ENCODE data around the gene SH3PXD2A. TPM values are rescaled to one million over a fixed set of nuclear protein-coding genes. Genes with fewer than 3 reads are reported as not detected.

Gene SH3PXD2A
- total and polyA plus RNA-seq, 10 of the 15 experiments (the other 5 are each of a cell fraction or from before 2014, with no cell fraction given), result 0.63 to 14.0 (median 4.4) TPM

- TF ChIP-seq, protein P1, sequence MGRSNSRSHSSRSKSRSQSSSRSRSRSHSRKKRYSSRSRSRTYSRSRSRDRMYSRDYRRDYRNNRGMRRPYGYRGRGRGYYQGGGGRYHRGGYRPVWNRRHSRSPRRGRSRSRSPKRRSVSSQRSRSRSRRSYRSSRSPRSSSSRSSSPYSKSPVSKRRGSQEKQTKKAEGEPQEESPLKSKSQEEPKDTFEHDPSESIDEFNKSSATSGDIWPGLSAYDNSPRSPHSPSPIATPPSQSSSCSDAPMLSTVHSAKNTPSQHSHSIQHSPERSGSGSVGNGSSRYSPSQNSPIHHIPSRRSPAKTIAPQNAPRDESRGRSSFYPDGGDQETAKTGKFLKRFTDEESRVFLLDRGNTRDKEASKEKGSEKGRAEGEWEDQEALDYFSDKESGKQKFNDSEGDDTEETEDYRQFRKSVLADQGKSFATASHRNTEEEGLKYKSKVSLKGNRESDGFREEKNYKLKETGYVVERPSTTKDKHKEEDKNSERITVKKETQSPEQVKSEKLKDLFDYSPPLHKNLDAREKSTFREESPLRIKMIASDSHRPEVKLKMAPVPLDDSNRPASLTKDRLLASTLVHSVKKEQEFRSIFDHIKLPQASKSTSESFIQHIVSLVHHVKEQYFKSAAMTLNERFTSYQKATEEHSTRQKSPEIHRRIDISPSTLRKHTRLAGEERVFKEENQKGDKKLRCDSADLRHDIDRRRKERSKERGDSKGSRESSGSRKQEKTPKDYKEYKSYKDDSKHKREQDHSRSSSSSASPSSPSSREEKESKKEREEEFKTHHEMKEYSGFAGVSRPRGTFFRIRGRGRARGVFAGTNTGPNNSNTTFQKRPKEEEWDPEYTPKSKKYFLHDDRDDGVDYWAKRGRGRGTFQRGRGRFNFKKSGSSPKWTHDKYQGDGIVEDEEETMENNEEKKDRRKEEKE (IDR thresholded peaks at IDR 0.05), result no peak
- TF ChIP-seq CUX1 (IDR thresholded peaks at IDR 0.05; ENCODE audit: insufficient replicate concordance, low read depth, low read length) (no peak), IKZF1 (conservative IDR thresholded peaks at IDR 0.05) (peak; percentile 91), HDGF (IDR thresholded peaks at IDR 0.05) (0 out of 2 replicates have a peak, but pooled peaks have one; percentile 47), YY1 (IDR thresholded peaks at IDR 0.05; ENCODE audit: low read depth, low read length) (no peak), ZNF217 (IDR thresholded peaks at IDR 0.05) (0 out of 2 replicates have a peak, but pooled peaks have one; percentile 19), SIX5 (IDR thresholded peaks at IDR 0.05; ENCODE audit: low read depth, low read length, severe bottlenecking) (no peak), WRNIP1 (IDR thresholded peaks at IDR 0.05; ENCODE audit: borderline replicate concordance, low read depth, low read length) (no peak), TARDBP (IDR thresholded peaks at IDR 0.05; ENCODE audit: borderline replicate concordance) (no peak), KAT2A (conservative IDR thresholded peaks at IDR 0.05; ENCODE audit: control insufficient read depth, low read depth, low read length) (no peak), TCF12 (IDR thresholded peaks at IDR 0.05; ENCODE audit: low read depth, low read length) (peak; percentile 87), DPF2 (IDR thresholded peaks at IDR 0.05) (peak; percentile 91; the same call in 1 of the 2 replicates)
- TF ChIP-seq, protein P2, sequence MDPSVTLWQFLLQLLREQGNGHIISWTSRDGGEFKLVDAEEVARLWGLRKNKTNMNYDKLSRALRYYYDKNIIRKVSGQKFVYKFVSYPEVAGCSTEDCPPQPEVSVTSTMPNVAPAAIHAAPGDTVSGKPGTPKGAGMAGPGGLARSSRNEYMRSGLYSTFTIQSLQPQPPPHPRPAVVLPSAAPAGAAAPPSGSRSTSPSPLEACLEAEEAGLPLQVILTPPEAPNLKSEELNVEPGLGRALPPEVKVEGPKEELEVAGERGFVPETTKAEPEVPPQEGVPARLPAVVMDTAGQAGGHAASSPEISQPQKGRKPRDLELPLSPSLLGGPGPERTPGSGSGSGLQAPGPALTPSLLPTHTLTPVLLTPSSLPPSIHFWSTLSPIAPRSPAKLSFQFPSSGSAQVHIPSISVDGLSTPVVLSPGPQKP (IDR thresholded peaks at IDR 0.05; ENCODE audit: low read depth, low read length), result no peak
- TF ChIP-seq, protein P3, sequence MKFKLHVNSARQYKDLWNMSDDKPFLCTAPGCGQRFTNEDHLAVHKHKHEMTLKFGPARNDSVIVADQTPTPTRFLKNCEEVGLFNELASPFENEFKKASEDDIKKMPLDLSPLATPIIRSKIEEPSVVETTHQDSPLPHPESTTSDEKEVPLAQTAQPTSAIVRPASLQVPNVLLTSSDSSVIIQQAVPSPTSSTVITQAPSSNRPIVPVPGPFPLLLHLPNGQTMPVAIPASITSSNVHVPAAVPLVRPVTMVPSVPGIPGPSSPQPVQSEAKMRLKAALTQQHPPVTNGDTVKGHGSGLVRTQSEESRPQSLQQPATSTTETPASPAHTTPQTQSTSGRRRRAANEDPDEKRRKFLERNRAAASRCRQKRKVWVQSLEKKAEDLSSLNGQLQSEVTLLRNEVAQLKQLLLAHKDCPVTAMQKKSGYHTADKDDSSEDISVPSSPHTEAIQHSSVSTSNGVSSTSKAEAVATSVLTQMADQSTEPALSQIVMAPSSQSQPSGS (IDR thresholded peaks at IDR 0.05; ENCODE audit: low read length), result no peak
- TF ChIP-seq, protein P4, sequence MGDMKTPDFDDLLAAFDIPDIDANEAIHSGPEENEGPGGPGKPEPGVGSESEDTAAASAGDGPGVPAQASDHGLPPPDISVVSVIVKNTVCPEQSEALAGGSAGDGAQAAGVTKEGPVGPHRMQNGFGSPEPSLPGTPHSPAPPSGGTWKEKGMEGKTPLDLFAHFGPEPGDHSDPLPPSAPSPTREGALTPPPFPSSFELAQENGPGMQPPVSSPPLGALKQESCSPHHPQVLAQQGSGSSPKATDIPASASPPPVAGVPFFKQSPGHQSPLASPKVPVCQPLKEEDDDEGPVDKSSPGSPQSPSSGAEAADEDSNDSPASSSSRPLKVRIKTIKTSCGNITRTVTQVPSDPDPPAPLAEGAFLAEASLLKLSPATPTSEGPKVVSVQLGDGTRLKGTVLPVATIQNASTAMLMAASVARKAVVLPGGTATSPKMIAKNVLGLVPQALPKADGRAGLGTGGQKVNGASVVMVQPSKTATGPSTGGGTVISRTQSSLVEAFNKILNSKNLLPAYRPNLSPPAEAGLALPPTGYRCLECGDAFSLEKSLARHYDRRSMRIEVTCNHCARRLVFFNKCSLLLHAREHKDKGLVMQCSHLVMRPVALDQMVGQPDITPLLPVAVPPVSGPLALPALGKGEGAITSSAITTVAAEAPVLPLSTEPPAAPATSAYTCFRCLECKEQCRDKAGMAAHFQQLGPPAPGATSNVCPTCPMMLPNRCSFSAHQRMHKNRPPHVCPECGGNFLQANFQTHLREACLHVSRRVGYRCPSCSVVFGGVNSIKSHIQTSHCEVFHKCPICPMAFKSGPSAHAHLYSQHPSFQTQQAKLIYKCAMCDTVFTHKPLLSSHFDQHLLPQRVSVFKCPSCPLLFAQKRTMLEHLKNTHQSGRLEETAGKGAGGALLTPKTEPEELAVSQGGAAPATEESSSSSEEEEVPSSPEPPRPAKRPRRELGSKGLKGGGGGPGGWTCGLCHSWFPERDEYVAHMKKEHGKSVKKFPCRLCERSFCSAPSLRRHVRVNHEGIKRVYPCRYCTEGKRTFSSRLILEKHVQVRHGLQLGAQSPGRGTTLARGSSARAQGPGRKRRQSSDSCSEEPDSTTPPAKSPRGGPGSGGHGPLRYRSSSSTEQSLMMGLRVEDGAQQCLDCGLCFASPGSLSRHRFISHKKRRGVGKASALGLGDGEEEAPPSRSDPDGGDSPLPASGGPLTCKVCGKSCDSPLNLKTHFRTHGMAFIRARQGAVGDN (IDR thresholded peaks at IDR 0.05), result no peak
Observed at GRCh38 chr10:103776878-103777591, 78.3 kb downstream of the SH3PXD2A start (continued).

Data from GM12878 (cell line).